Prostate gland (tissue), 2 donors: ENCODE data around the gene WEE2. TPM values are rescaled to one million over a fixed set of nuclear protein-coding genes. Genes with fewer than 3 reads are reported as not detected.

Source experiments
- DNase-seq: peaks from one replicate; pipeline ENCODE4 v3.0.0-alpha.2; 2019; ENCODE audit warnings: low spot score
- H3K27ac ChIP-seq, 2 donors: fragments of 200-600 bp; sonication (generic); 2 replicates each; pipeline ENCODE4 v1.5.1; 2017 to 2019
- H3K27me3 ChIP-seq: fragments of 200-600 bp; sonication (generic); replicated peaks from 2 replicates; pipeline ENCODE4 v1.5.1; 2019; ENCODE audit not compliant: insufficient read depth
- H3K36me3 ChIP-seq, 2 donors: fragments of 200-600 bp; sonication (generic); 1 replicate in 1 of 2; 2 replicates in 1 of 2; pipeline versions ENCODE4 v1.5.1 to v1.8.1; 2017 to 2019
- H3K4me1 ChIP-seq: fragments of 200-600 bp; sonication (generic); replicated peaks from 2 replicates; pipeline ENCODE4 v1.5.1; 2019
- H3K4me3 ChIP-seq, 2 donors: fragments of 200-600 bp; sonication (generic); 2 replicates each; pipeline ENCODE4 v1.5.1; 2017 to 2019
- H3K9me3 ChIP-seq: fragments of 200-600 bp; sonication (generic); 2 replicates; pipeline ENCODE4 v1.5.1; 2017
- CTCF ChIP-seq, 4 experiments: fragments of 200-600 bp in 2 of 4; fragments of 450-650 bp in 2 of 4; sonication (generic) in 2 of 4; IDR thresholded peaks; 1 replicate in 3 of 4; 2 replicates in 1 of 4; pipeline ENCODE4 v1.5.1; 2016 to 2019; ENCODE audit warnings: antibody characterized with exemption in 4 of 4, mild to moderate bottlenecking in 2 of 4, moderate library complexity in 2 of 4
- POLR2A ChIP-seq: fragments of 450-650 bp; IDR thresholded peaks from one replicate; pipeline ENCODE4 v1.6.1; 2016; ENCODE audit warnings: antibody characterized with exemption, mild to moderate bottlenecking
- POLR2AphosphoS5 ChIP-seq: sonication (generic); formaldehyde crosslinking; IDR thresholded peaks from one replicate; pipeline ENCODE4 v1.6.1; 2017; ENCODE audit warnings: antibody characterized with exemption
- WGBS: methylation state at CpG from one replicate; pipeline ENCODE4 v1.1.5; 2018; 5-methylcytosine and 5-hydroxymethylcytosine counted together
- intact Hi-C: fragments of 100-400 bp; cut with DNase I; formaldehyde crosslinking; loops from one replicate; pipeline ENCODE4 v1.14.2; 2022
- total RNA-seq, 2 donors: library from RNA; depleted of rRNA; stranded (reverse); fragments of >200 nt; gene quantifications; one replicate each; pipeline ENCODE4 v1.1.0, GENCODE V29; 2016

The WEE2 gene
- total RNA-seq, 2 donors from 2014 or later, result not detected

GRCh38 chr7:141665208-141666035, 42.7 kb upstream of the WEE2 start:
- H3K36me3 ChIP-seq, result peaks cover 3 to 4% of the 10 kb centered on the region in 2 donors

GRCh38 chr7:141666071-141666470, 42.1 kb upstream of the WEE2 start:
- TF ChIP-seq POLR2AphosphoS5 (no peak), POLR2A (no peak), CTCF (IDR thresholded peaks at IDR 0.05) (no peak)
- no peaks in the 10 kb centered on the region for H3K27me3 ChIP-seq
- WGBS, result 90% methylated on average over 4 of the region's 4 CpGs
- H3K36me3 ChIP-seq, result peaks cover 3 to 4% of the 10 kb centered on the region in 2 donors
- intact Hi-C loops, result no loop called here
- H3K9me3 ChIP-seq, result no peaks in the 10 kb centered on the region
- no peak overlapping the region for H3K4me3 ChIP-seq
- no peak for DNase-seq
- no peaks in the 10 kb centered on the region for H3K4me1 ChIP-seq
- H3K27ac ChIP-seq, result no peak overlapping the region

More at GRCh38 chr7:141665208-141666035, 42.7 kb upstream of the WEE2 start:
- TF ChIP-seq POLR2AphosphoS5, result no peak
- TF ChIP-seq POLR2A, result no peak
- no peak for TF ChIP-seq CTCF (IDR thresholded peaks at IDR 0.05)
- no peaks in the 10 kb centered on the region for H3K27me3 ChIP-seq
- no peak overlapping the region for H3K4me3 ChIP-seq
- no peaks in the 10 kb centered on the region for H3K9me3 ChIP-seq
- 93% methylated on average over 18 of the region's 18 CpGs for WGBS
- DNase-seq, result no peak
- H3K27ac ChIP-seq, result no peak overlapping the region
- intact Hi-C loops, result no loop called here
- H3K4me1 ChIP-seq, result no peaks in the 10 kb centered on the region

GRCh38 chr7:141668853-141669252, 39.3 kb upstream of the WEE2 start:
- H3K36me3 ChIP-seq, result peaks cover 0 to 3% of the 10 kb centered on the region in 2 donors
- no peaks in the 10 kb centered on the region for H3K4me1 ChIP-seq
- intact Hi-C loops, result no loop called here
- H3K27me3 ChIP-seq, result no peaks in the 10 kb centered on the region
- TF ChIP-seq CTCF (IDR thresholded peaks at IDR 0.05) (no peak), POLR2AphosphoS5 (no peak), POLR2A (no peak)
- H3K4me3 ChIP-seq, result no peak overlapping the region
- no peaks in the 10 kb centered on the region for H3K9me3 ChIP-seq
- no peak overlapping the region for H3K27ac ChIP-seq
- no peak for DNase-seq
- WGBS, result 88% methylated on average over 2 of the region's 2 CpGs

- no peak for DNase-seq
Observed at GRCh38 chr7:141671705-141672496, 36.3 kb upstream of the WEE2 start.

More at GRCh38 chr7:141671705-141672496, 36.3 kb upstream of the WEE2 start:
- Histone ChIP-seq H3K36me3 (no peaks in the 10 kb centered on the region), H3K27ac (no peak overlapping the region), H3K9me3 (no peaks in the 10 kb centered on the region), H3K4me1 (no peaks in the 10 kb centered on the region), H3K27me3 (no peaks in the 10 kb centered on the region), H3K4me3 (no peak overlapping the region)
- TF ChIP-seq CTCF (IDR thresholded peaks at IDR 0.05) (no peak), POLR2AphosphoS5 (no peak), POLR2A (no peak)
- 98% methylated on average over 7 of the region's 7 CpGs for WGBS
- intact Hi-C loops, result no loop called here
